Measurements from ENCODE around the gene FILIP1L.

The FILIP1L gene

GRCh38 chr3:100114413-100115030, at the start of gene FILIP1L:
TSS of gene FILIP1L (minus strand) at chr3:100114501.
- DNase-seq (ENCODE audit: low spot score), result no peak

GRCh38 chr3:100163787-100164186, 49.5 kb upstream of the FILIP1L start:
- DNase-seq (ENCODE audit: low spot score), result no peak

- DNase-seq (ENCODE audit: low spot score), result no peak
These were observed 46.2 kb upstream of the FILIP1L start for GRCh38 chr3:100160521-100160920.

- no peak for DNase-seq (ENCODE audit: low spot score)
These were observed 45.2 kb upstream of the FILIP1L start for GRCh38 chr3:100159331-100160153.

GRCh38 chr3:100158918-100159330, 44.6 kb upstream of the FILIP1L start:
- no peak for DNase-seq (ENCODE audit: low spot score)

- no peak for DNase-seq (ENCODE audit: low spot score)
These were observed 43.4 kb upstream of the FILIP1L start for GRCh38 chr3:100157685-100158084.

GRCh38 chr3:100155590-100155989, 41.3 kb upstream of the FILIP1L start:
- DNase-seq (ENCODE audit: low spot score), result no peak

- DNase-seq (ENCODE audit: low spot score), result no peak
These were observed 40.8 kb upstream of the FILIP1L start for GRCh38 chr3:100155128-100155527.

GRCh38 chr3:100154171-100154570, 39.9 kb upstream of the FILIP1L start:
- DNase-seq (ENCODE audit: low spot score), result no peak

GRCh38 chr3:100151024-100151707, 36.9 kb upstream of the FILIP1L start:
- DNase-seq (ENCODE audit: low spot score), result no peak

GRCh38 chr3:100150473-100150872, 36.2 kb upstream of the FILIP1L start:
- DNase-seq (ENCODE audit: low spot score), result no peak

- DNase-seq (ENCODE audit: low spot score), result no peak
These were observed 35.6 kb upstream of the FILIP1L start for GRCh38 chr3:100149713-100150415.

GRCh38 chr3:100149130-100149529, 34.8 kb upstream of the FILIP1L start:
- no peak for DNase-seq (ENCODE audit: low spot score)

- no peak for DNase-seq (ENCODE audit: low spot score)
These were observed 30.1 kb upstream of the FILIP1L start for GRCh38 chr3:100144255-100144866.

GRCh38 chr3:100141586-100141985, 27.3 kb upstream of the FILIP1L start:
- no peak for DNase-seq (ENCODE audit: low spot score)

- DNase-seq (ENCODE audit: low spot score), result no peak
These were observed 26.7 kb upstream of the FILIP1L start for GRCh38 chr3:100140976-100141375.

- DNase-seq (ENCODE audit: low spot score), result no peak
These were observed 22.6 kb upstream of the FILIP1L start for GRCh38 chr3:100136921-100137320.

GRCh38 chr3:100131241-100131640, 16.9 kb upstream of the FILIP1L start:
- DNase-seq (ENCODE audit: low spot score), result no peak

GRCh38 chr3:100129941-100130340, 15.6 kb upstream of the FILIP1L start:
- no peak for DNase-seq (ENCODE audit: low spot score)

- DNase-seq (ENCODE audit: low spot score), result no peak
These were observed 14.3 kb upstream of the FILIP1L start for GRCh38 chr3:100128565-100128964.

- DNase-seq (ENCODE audit: low spot score), result no peak
These were observed 13.5 kb upstream of the FILIP1L start for GRCh38 chr3:100127792-100128191.

Measured in iPS-NIHi11 (cell line).